Right lobe of liver (tissue), 4 donors: ENCODE results near the gene RAB3GAP1.

ENCODE experiments used
- CTCF ChIP-seq, 4 donors: fragments of 200-600 bp in 3 of 4; fragments of 450-650 bp in 1 of 4; IDR thresholded peaks; one replicate each; pipeline versions ENCODE4 v1.5.1 to v1.8.0; 2016 to 2022; ENCODE audit warnings: antibody characterized with exemption in 4 of 4, mild to moderate bottlenecking in 2 of 4
- POLR2A ChIP-seq: fragments of 450-650 bp; IDR thresholded peaks from one replicate; pipeline ENCODE4 v1.6.1; 2017; ENCODE audit warnings: antibody characterized with exemption, mild to moderate bottlenecking
- donor health status: DM: no; HTN: no; CAD: no.
- donor health status: DM: no; HTN: no; CAD: no.
- donor health status: DM: no; HTN: yes; CAD: no.

GRCh38 chr2:135186054-135186453 is 134.0 kb downstream of the RAB3GAP1 start:
- TF ChIP-seq POLR2A, result no peak
- no peak for TF ChIP-seq CTCF (IDR thresholded peaks at IDR 0.05)
